CD4-positive, alpha-beta T cell treated with Interleukin-15 for 1 hour (primary cell): ENCODE data around the gene SLC43A1.
A peak's percentile ranks its signal among the peaks of the same experiment; 100 is the strongest.

Experiments used
- DNase-seq: peaks from one replicate; pipeline ENCODE4 v3.0.0-alpha.2; 2020

Gene SLC43A1

DNA sequence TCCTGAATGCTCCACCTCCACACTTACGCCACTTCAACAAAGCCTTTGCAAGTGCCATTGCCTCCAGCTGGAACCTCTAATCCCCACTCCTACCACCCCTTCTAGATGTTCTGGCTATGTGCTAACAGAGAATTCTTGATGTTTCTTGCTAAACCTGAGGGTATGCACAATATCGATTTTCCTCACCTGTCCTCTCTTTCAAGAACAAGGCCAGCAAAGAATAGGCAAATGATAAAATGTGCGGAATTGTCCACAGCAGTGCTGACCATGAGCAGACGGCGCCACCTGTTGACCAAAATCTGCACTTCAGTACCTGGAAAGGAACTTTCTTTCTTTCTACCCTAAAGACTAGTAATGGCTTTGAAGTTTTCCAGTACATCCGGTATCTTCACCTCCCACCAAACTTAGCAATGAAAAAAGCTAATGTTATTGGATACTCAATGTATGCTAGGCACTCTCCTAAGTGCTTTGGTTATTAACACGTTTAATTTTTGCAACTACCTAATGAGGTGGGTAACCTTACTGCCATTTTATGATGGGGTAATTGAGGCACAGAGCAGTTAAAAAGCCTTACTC, 11.6 kb upstream of the SLC43A1 start:
- peak; percentile 53 for DNase-seq

DNA sequence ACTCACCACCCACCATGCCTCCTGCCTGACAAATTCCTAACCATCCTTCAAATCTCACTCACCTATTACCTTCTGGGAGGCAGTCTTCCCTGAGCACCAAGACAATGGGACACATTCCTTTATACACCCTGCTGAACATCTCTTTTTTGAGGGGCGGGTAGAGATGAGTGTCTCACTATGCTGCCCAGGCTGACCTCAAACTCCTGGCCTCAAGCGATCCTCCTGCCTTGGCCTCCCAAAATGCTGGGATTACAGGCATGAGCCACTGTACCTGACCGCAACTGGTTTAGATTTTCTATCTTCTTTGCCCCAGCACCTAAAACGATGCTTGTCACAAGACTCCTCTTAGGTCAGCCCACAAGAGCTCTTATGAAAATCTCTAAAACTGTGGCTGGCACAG, 7.9 kb upstream of the SLC43A1 start:
- no peak for DNase-seq

DNA sequence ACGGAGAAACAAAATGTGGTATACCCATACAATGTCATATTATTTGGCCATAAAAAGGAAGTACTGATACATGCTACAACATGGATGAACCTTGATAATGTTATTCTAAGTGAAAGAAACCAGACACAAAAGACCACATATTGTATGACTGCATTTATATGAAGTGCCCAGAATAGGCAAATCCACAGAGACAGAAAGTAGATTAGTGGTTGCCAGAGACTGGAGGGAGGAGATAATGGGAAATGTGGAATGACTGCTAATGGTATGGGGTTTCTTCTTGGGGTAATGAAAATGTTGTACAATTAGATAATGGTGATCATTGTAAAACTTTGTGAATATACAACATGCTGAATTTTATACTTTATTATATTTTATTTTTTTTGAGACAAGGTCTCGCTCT, 5.6 kb upstream of the SLC43A1 start:
- DNase-seq: no peak

DNA sequence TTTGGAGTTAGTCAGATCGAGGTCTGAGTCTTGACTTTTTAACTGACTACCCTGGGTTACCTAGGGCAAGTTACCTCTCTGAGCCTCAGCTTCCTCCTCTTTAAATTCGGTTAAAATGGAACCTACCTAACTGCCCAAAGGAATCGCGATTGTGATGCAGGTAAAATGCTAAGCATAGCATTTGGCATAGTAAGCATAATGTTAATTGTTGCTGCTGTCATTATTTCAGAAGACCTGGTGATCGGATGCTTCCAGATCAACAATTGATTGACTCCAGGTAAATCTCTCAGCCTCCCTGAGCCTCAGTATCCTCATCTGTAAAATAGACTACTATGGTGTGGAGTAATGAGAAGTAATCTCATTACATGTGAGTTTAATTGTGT, 550 bp upstream of the SLC43A1 start:
- DNase-seq: no peak

DNA sequence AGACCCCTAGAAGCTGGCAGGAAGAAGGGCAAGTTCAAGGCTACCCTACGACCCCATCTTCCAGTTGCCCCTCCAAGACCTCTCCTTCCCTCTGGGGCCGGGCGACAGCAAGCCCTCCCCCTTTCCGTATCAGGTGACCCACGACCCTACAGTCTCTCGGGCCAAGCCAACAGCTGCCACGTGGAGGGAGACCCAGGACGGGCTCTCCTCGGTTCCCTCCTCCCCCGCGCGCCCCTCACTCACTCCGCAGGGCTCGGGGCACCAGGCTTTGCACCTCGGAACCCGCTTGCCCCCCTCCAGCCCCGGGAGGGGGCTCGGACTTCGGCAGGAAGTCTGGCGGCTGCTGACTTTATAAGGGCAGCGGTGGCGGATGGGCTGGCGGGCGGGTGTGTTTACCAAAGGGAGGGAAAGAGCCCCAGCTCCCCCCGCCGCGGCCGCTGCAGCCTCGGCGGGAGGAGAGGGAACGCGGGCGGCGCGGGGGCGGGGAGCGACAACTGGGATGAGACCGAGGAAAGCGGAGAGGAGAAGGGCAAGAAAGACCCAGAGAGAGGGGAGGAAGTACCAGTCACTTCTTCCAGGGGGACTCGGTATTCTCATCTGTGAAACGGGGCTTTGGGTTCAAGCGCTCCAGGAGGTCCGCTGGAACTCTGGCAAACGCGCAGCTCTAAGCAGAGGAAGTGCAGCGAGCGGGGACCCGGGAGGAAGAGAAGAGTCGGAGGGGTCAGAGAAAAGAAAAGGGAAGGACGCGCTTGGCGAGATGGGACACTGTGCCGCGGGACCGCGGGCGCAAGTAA, 767 bp downstream of the SLC43A1 start:
- peak; percentile 19 for DNase-seq

DNA sequence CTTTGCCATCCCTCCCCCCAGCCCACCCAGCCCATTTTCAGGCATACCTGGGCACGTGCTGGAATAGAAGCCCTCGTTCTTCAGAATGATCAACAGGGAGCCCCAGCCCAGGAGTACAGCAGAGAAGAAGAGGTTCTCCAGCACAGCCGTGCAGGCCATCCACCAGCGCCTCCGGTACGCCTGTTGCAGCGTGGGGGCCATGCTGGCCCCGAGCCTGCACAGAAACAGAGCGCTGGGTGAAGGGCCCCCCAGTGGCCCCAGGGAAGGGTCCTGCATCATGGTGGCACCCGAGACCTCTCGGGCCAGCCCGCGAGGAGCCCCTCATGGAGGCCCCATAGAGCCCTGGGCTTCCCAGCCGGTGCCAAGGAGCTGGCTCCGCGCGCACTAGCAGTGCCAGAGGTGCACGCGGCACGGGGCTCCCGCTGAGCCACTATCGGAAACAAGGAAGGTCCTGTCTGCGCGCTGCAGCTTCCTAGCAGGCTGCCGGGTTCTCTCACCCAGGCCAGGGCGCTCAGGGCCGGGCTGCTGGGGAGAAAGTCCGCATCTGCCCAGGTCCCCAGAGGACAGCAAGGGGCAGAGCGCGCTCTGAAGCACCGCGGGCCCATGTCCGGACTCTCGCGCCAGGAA, 1.5 kb downstream of the SLC43A1 start:
- DNase-seq: no peak

DNA sequence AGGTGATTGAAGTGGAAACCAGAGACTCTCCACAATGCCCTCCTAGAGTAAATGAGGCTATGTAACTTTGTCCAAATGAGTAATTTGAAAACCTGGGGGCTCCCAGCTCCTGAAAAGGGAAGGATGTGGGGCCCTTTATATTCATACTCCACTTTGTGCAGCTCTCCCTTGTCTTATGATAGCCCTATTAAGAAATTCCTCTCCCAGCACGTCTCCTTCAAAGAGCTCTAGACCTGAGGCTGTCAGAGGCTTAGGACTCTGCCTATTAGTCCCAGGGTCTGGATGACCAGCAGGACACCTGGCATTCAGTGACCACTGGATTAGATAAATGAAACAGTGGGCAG, 2.1 kb downstream of the SLC43A1 start:
- DNase-seq: no peak

DNA sequence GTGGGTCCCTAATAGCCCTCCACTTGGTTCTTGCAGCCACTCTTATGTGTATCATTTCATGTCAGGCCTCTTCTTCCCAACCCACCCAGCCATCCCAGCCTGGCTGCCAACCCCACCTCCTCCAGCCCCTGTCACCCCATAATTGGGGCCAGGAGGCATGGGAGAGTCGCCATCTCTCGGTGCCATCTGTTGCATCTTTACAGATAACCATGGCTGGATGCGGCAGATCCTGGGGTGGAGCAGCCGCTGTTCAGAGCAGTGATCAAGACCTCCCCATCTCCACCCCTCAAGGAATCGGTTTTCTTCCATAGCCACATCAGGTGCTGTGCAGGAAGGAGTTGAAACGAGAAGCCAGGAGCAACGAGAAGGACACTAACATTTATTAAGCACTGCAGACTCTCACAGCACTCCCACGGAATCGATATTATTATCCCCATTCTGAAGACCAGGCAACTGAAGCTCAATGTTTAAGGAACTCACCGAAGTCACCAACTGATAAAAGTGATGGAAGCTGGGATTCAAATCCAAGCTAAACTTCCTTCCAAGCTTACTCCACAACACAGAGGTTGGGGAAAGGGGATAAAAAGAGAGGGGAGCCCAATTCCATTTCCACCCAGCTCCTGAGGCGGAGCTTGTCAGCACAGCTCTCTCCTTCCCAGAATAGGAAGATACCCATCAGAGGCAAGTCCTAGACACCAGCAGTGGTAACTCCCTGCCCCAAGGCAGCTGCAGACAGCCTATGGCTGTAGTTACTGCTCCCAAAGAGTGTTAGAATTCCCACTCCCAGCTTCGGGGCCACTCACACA, 2.7 kb downstream of the SLC43A1 start:
- DNase-seq: no peak

DNA sequence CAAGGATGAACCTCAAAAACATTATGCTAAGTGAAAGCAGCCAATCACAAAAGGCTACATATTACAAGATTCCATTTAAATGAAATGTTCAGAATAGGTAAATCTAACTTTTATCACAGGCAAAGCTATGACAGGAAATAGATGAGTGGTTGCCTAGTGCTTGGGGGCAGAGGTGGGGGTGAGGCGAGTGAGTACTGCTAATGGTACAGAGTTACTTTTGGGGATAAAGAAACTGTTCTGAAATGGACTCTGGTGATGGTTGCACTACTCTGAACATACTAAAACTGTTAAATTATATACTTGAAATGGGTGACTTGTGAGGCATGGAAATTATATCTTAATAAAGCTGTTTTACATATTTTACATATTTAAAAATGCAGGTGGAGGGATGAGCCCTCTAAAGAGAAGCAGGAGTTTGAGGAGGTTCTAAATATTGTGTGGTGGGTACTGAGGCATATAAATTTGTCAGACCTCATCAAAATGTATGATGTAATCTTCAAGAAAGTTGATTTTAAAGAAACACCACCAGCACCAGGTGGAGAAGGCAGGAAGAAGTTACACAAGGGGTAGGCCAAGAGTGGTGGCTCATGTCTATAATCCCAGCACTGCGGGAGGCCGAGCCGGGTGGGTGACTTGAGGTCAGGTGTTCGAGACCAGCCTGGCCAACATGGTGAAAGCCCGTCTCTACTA, 3.6 kb downstream of the SLC43A1 start:
- no peak for DNase-seq

DNA sequence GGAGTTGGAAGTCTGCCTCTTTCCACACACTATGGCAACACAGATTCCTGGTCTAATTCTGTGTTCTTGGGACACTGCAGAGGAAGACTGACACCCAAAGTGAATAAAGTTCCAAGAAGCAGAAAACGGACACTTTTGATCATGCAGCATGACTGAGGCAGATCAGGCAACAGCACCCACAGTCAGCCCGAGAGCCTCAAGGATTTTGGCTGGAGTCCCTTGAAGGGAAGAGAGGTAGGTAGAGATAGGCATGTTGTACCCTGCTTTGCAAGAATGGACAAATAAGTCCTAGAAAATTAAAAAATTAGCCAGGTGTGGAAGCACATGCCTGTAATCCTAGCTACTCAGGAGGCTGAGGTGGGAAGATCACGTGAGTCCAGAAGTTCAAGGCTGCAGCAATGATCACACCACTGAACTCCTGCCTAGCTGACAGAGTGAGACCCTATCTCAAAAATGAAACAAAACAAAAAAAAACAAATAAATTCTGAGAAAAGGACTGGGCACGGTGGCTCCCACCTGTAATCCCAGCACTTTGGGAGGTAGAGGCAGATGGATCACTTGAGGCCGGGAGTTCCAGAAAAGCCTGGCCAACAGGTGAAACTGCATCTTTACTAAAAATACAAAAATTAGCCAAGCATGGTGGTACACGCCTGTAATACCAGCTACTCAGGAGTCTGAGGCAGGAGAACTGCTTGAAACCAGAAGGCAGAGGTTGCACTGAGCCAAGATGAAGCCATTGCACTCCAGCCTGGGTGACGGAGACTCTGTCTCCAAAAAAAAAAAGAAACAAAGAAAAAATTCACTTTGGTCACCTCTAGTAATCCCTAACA, 6.9 kb downstream of the SLC43A1 start:
- DNase-seq: no peak

DNA sequence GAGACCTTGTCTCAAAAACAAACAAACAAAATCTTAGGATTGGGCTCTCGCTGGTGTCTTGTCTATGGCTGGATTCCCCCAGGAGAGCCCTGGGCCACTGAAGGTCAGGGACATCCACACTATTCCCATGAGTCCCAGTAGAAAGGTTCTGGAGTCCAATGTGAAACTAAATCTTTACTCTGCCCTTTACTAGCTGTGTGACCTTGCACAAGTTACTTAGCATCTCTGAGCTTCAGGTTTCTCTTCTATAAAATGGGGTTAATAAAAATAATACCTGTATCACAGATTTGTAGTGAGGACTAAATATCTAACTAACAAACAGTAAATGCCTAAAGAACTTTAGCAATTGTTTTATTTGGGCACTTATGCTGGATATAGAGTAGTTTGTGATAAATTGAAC, 9.0 kb downstream of the SLC43A1 start:
- DNase-seq: no peak

DNA sequence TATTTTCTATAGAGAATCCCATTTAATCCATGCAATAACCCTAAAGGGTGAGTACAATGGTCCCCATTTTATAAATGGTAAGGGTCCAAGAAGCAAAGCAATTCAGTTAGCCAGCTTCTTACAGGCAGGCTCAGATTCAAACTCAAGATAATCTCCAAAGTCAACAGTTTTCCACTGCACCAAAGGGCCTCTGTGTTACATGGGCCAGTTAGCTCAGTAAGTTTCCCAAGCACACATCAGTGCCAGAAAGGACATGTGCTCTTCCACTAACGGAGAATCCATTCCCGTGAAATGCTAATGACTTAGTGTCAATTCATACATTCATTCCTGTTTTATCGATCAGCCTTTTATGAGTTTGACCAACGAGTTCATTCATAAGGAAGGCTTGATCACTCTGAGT, 11.0 kb downstream of the SLC43A1 start:
- no peak for DNase-seq

DNA sequence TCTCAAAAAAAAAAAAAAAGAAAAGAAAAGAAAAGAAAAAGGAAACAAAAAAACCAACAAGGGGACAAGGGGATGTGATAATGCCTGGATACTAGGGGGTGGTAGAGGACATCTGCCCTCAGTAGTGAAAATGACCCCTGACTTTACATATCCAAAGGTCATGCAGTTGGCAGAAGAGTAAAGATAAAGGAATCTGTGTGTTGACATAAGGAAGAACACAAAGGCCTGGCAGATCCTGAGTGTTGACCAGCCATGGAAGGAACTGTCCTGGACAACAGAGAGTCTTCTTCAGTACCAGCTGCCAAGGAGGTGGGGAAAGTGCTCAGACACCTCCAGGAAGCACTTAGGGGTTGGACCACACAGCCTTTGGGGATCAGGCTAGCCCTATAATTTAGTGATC, 12.6 kb downstream of the SLC43A1 start:
- no peak for DNase-seq

DNA sequence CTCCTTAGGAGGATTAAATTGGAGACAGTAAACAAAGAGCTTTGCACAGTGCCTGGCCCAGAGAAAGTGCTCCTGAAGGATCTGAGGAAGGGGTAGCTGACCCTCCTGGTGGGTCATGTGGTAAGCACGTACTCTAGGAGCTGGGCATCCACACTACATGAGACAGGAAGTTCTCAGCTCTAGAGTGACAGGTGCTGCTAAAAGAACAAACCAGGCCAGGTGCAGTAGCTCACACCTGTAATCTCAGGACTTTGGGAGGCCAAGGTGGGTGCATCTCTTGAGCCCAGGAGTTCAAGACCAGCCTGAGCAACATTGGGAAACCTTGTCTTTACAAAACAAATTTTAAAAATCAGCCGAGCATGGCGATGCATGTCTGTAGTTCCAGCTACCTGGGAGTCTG, 13.1 kb downstream of the SLC43A1 start:
- no peak for DNase-seq

DNA sequence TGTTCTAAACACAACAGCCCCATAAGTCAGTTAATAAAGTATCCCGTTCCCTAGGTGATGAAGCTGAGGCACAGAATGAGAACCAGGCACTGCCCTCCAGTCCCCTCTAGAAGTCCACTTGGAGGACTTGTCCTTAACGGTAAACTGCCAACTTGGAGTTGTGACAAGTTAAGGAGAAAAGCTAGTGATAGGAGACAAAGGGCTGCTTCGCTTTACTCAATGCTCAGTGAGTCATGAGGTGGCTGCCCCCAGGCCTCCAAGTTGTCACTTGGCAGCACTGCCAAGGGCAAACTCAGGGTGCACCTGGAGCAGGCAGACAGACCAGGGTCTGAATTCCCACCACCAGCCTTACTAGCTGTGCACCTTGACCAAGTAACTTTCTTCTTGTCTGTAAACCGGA, 13.5 kb downstream of the SLC43A1 start:
- DNase-seq: no peak

DNA sequence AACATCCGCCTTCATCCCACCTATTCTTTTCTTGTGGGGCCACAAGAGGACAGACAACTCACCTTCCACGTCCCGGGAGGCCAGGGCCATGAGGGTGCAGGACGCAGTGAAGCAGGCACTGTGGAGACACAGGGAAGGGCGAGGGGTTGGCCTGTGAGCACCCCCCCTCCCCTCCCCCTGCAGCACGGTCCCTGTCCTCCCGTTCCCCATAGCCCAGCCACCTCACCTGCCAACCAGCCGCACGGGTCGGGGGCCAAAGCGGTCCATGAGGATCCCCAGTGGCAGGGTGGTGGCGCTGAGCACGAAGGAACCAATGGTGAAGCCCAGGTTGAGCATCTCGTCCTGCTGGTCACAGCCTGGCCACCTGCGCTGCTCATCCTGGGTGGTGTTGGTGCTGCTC, 14.6 kb downstream of the SLC43A1 start:
- DNase-seq: no peak

DNA sequence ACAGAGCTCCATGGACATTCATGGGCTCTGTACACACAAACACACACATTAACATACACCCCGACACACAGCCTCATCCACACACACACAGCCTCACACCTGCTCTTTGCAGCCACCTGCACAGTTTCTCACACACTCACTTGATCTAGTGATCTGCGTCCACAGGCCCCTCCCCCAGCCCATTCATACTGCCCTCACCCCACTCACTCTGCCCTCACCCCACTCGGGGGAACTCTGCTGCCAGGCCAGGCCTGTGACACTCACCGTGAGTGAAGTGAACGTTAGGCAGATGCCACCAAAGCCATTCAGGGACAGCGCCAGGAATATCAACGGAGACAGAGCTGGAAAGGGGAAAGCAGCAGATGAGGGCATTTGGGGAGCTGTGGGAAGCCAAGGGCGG, 15.0 kb downstream of the SLC43A1 start:
- no peak for DNase-seq

DNA sequence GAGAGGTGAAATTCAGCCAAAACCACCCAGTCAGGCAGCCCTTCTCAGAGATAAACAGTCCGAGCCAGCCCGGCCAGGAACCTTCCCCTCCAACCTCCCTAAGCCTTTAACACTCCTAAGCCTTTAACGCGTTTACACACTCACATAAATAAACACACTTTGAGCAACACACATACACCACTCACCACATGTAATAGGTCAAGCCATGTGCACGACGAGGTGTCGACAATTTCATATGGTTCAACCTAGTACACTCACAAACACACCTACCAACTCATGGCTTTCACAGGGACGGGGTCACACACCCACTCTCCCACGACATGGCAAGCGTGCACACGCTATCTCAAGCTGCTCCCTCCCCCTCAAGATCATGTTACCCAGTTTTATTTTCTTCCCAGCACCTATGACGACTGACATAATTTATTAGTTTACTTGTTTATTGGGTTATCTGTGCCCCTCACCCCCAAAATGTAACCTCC, 15.5 kb downstream of the SLC43A1 start:
- no peak for DNase-seq

DNA sequence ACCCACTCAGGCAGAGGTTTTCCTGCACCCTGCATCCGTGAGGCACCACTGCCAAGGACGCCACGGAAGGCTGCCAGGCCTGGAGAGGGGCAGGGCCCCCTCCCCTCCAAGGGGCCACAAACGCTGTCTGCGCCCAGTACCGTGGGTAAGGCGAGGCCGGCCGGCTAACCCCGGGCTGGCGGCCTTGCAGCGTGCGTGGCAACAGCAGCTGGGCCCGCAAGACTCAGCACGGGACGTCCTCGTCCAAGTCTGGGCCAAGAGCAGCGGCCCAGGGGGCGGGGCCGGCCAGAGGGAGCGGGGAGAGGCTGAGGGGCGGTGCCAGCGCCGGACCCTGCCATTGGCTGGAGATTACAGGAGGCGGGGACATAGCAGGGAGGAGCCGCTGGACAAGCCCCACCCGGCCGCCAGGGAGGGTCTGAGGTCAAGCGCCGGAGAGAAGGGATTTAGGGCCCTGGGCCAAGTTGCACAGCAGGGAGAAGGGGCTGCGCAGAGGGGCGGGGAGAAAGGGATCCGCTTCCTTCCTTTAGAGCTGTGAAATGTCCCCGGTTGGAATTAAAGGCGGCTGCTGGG, 16.0 kb downstream of the SLC43A1 start:
- DNase-seq: peak; percentile 73

DNA sequence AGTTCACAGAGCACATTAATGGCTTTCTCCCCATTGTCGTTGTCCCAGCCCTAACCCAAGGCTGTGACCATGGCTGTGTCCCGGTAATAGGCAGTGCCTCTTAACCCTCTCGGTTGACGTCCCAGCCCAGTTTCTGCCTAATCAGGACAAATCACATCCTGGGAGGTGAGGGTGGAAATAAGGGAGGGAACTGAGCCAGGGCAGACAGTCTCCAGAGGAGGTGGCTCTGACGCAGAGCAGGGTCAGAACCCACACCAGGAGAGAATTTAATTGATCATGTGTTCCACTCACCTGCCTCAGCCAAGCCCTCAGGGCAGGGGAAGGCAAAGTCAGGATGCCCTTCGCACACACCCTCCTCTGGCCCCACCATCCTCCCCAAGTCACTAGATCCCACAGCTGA, 17.0 kb downstream of the SLC43A1 start:
- no peak for DNase-seq
